C4-2B (cell line): ENCODE results near the gene BCAR3.
A peak's percentile ranks its signal among the peaks of the same experiment; 100 is the strongest.

Source experiments
- H3K27ac ChIP-seq: fragments of 450-650 bp; 2 replicates; pipeline ENCODE4 v1.5.1; 2017
- CTCF ChIP-seq: fragments of 450-650 bp; conservative IDR thresholded peaks from 2 replicates; pipeline ENCODE4 v1.5.1; 2017; ENCODE audit warnings: mild to moderate bottlenecking
- ZFX ChIP-seq: fragments of 450-650 bp; IDR thresholded peaks from 2 replicates; pipeline ENCODE4 v1.6.1; 2017

BCAR3 gene

GRCh38 chr1:93641527-93641926, 40.1 kb downstream of the BCAR3 start:
- H3K27ac ChIP-seq = no peak overlapping the region
- no peak for TF ChIP-seq CTCF
- no peak for TF ChIP-seq ZFX

- H3K27ac ChIP-seq = no peak overlapping the region
- TF ChIP-seq CTCF (no peak), ZFX (no peak)
Observed at GRCh38 chr1:93640656-93641440, 40.8 kb downstream of the BCAR3 start.

GRCh38 chr1:93638981-93639380, 42.7 kb downstream of the BCAR3 start:
- peak overlapping the region; percentile 34 for H3K27ac ChIP-seq
- TF ChIP-seq ZFX = no peak
- no peak for TF ChIP-seq CTCF

- no peak for TF ChIP-seq CTCF
- TF ChIP-seq ZFX = no peak
- peak overlapping the region; percentile 33; the same call in 1 of the 2 replicates for H3K27ac ChIP-seq
Observed at GRCh38 chr1:93638307-93638847, 43.3 kb downstream of the BCAR3 start.

GRCh38 chr1:93636712-93637111, 44.9 kb downstream of the BCAR3 start:
- no peak for TF ChIP-seq CTCF
- TF ChIP-seq ZFX = no peak
- H3K27ac ChIP-seq = no peak overlapping the region

- TF ChIP-seq ZFX (no peak), CTCF (no peak)
- H3K27ac ChIP-seq = no peak overlapping the region
Observed at GRCh38 chr1:93635614-93636543, 45.8 kb downstream of the BCAR3 start.
